Esophagus squamous epithelium (tissue), 4 donors: ENCODE measurements around the gene FAM13B.

Source experiments
- POLR2A ChIP-seq, 4 donors: fragments of 450-650 bp; IDR thresholded peaks; one replicate each; pipeline ENCODE4 v1.6.1; 2017; ENCODE audit warnings: antibody characterized with exemption in 4 of 4, mild to moderate bottlenecking in 4 of 4, moderate library complexity in 3 of 4
- TF ChIP-seq, protein P1 (sequence below), 6 experiments: fragments of 450-650 bp in 4 of 6; fragments of 200-600 bp in 2 of 6; sonication (generic) in 2 of 6; IDR thresholded peaks; one replicate each; pipeline ENCODE4 v1.5.1; 2016 to 2019; ENCODE audit warnings: antibody characterized with exemption in 6 of 6, mild to moderate bottlenecking in 4 of 6, moderate library complexity in 4 of 6

DNA sequence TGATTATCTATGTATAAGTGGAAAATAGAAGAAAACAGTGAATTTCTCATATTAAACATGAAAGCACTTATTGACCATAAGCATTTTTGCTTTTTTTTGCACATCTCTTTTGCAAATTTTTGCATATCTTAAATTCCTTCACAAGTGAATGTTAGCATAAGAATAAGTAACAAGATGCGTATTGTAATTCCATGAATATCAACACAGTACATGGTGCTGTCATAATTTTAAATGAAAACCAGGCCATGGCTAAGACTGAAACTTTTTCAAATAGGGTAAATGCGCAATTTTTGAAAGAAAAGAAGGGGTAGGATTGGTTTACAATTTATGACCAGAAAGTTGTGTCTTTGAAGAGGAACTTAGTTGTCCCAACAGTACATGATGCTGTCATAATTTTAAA is 17.0 kb downstream of the FAM13B start:
- TF ChIP-seq, protein P1, sequence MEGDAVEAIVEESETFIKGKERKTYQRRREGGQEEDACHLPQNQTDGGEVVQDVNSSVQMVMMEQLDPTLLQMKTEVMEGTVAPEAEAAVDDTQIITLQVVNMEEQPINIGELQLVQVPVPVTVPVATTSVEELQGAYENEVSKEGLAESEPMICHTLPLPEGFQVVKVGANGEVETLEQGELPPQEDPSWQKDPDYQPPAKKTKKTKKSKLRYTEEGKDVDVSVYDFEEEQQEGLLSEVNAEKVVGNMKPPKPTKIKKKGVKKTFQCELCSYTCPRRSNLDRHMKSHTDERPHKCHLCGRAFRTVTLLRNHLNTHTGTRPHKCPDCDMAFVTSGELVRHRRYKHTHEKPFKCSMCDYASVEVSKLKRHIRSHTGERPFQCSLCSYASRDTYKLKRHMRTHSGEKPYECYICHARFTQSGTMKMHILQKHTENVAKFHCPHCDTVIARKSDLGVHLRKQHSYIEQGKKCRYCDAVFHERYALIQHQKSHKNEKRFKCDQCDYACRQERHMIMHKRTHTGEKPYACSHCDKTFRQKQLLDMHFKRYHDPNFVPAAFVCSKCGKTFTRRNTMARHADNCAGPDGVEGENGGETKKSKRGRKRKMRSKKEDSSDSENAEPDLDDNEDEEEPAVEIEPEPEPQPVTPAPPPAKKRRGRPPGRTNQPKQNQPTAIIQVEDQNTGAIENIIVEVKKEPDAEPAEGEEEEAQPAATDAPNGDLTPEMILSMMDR (IDR thresholded peaks at IDR 0.05), result no peak
- TF ChIP-seq POLR2A (IDR thresholded peaks at IDR 0.05), result no peak
